T-helper 2 cell treated with Interferon-gamma antibody and Interleukin-4, amounts not matched to agents 5 μg/mL and 100 μg/mL, for 36 hours (primary cell): ENCODE measurements around the gene HUNK.

ENCODE experiments used
- DNase-seq: peaks from one replicate; pipeline ENCODE4 v3.0.0; 2021; ENCODE audit warnings: low spot score
- H3K27ac Mint-ChIP-seq: one replicate; pipeline ENCODE4 v1.8.0; 2021; ENCODE audit warnings: mild to moderate bottlenecking, mixed read lengths
- H3K27me3 Mint-ChIP-seq: one replicate; pipeline ENCODE4 v1.8.0; 2021; ENCODE audit warnings: low read depth, mixed read lengths
- H3K36me3 Mint-ChIP-seq: one replicate; pipeline ENCODE4 v1.8.0; 2021; ENCODE audit warnings: low read depth, mixed read lengths
- H3K4me1 Mint-ChIP-seq: one replicate; pipeline ENCODE4 v1.8.0; 2021; ENCODE audit warnings: low read depth, mixed read lengths
- H3K4me3 Mint-ChIP-seq: one replicate; pipeline ENCODE4 v1.8.0; 2022; ENCODE audit warnings: mild to moderate bottlenecking, moderate library complexity, mixed read lengths
- H3K9me3 Mint-ChIP-seq: one replicate; pipeline ENCODE4 v1.8.0; 2021; ENCODE audit warnings: mixed read lengths

Gene HUNK

GRCh38 chr21:31895077-31895835 is 22.4 kb downstream of the HUNK start:
- Mint-ChIP-seq H3K27me3 (no peaks in the 10 kb centered on the region), H3K9me3 (no peaks in the 10 kb centered on the region), H3K4me1 (no peaks in the 10 kb centered on the region), H3K27ac (no peak overlapping the region), H3K4me3 (no peak overlapping the region), H3K36me3 (no peaks in the 10 kb centered on the region)
- DNase-seq = no peak

- Mint-ChIP-seq H3K9me3 (no peaks in the 10 kb centered on the region), H3K36me3 (no peaks in the 10 kb centered on the region), H3K27me3 (no peaks in the 10 kb centered on the region), H3K27ac (no peak overlapping the region), H3K4me3 (no peak overlapping the region), H3K4me1 (no peaks in the 10 kb centered on the region)
- DNase-seq = no peak
These were observed 23.2 kb downstream of the HUNK start for GRCh38 chr21:31896019-31896418.

- Mint-ChIP-seq H3K36me3 (no peaks in the 10 kb centered on the region), H3K4me1 (no peaks in the 10 kb centered on the region), H3K27ac (no peak overlapping the region), H3K4me3 (no peak overlapping the region), H3K9me3 (no peaks in the 10 kb centered on the region), H3K27me3 (no peaks in the 10 kb centered on the region)
- DNase-seq = no peak
These were observed 24.5 kb downstream of the HUNK start for GRCh38 chr21:31897311-31897710.

GRCh38 chr21:31898933-31899630 is 26.3 kb downstream of the HUNK start:
- Mint-ChIP-seq H3K27ac (no peak overlapping the region), H3K4me1 (no peaks in the 10 kb centered on the region), H3K4me3 (no peak overlapping the region), H3K36me3 (no peaks in the 10 kb centered on the region), H3K9me3 (no peaks in the 10 kb centered on the region), H3K27me3 (no peaks in the 10 kb centered on the region)
- DNase-seq = no peak

- no peaks in the 10 kb centered on the region for H3K27me3 Mint-ChIP-seq
- H3K9me3 Mint-ChIP-seq = no peaks in the 10 kb centered on the region
- no peak overlapping the region for H3K4me3 Mint-ChIP-seq
- H3K27ac Mint-ChIP-seq = no peak overlapping the region
- H3K36me3 Mint-ChIP-seq = no peaks in the 10 kb centered on the region
- no peaks in the 10 kb centered on the region for H3K4me1 Mint-ChIP-seq
- no peak for DNase-seq
These were observed 27.5 kb downstream of the HUNK start for GRCh38 chr21:31900121-31900895.

GRCh38 chr21:31901315-31901714 is 28.5 kb downstream of the HUNK start:
- H3K27me3 Mint-ChIP-seq = no peaks in the 10 kb centered on the region
- no peaks in the 10 kb centered on the region for H3K36me3 Mint-ChIP-seq
- H3K27ac Mint-ChIP-seq = no peak overlapping the region
- no peaks in the 10 kb centered on the region for H3K4me1 Mint-ChIP-seq
- H3K4me3 Mint-ChIP-seq = no peak overlapping the region
- DNase-seq = no peak
- H3K9me3 Mint-ChIP-seq = no peaks in the 10 kb centered on the region

- DNase-seq = no peak
- H3K27me3 Mint-ChIP-seq = no peaks in the 10 kb centered on the region
- no peak overlapping the region for H3K27ac Mint-ChIP-seq
- no peaks in the 10 kb centered on the region for H3K9me3 Mint-ChIP-seq
- H3K4me3 Mint-ChIP-seq = no peak overlapping the region
- H3K4me1 Mint-ChIP-seq = no peaks in the 10 kb centered on the region
- H3K36me3 Mint-ChIP-seq = no peaks in the 10 kb centered on the region
These were observed 29.6 kb downstream of the HUNK start for GRCh38 chr21:31902438-31902837.

- Mint-ChIP-seq H3K4me3 (no peak overlapping the region), H3K27ac (no peak overlapping the region), H3K4me1 (no peaks in the 10 kb centered on the region), H3K9me3 (no peaks in the 10 kb centered on the region), H3K36me3 (no peaks in the 10 kb centered on the region), H3K27me3 (peaks cover 8% of the 10 kb centered on the region)
- DNase-seq = no peak
These were observed 31.1 kb downstream of the HUNK start for GRCh38 chr21:31903896-31904295.

GRCh38 chr21:31905503-31906451 is 33.0 kb downstream of the HUNK start:
- no peaks in the 10 kb centered on the region for H3K4me1 Mint-ChIP-seq
- peaks cover 14% of the 10 kb centered on the region for H3K27me3 Mint-ChIP-seq
- H3K9me3 Mint-ChIP-seq = no peaks in the 10 kb centered on the region
- no peak overlapping the region for H3K27ac Mint-ChIP-seq
- H3K36me3 Mint-ChIP-seq = no peaks in the 10 kb centered on the region
- DNase-seq = no peak
- no peak overlapping the region for H3K4me3 Mint-ChIP-seq

- no peak overlapping the region for H3K27ac Mint-ChIP-seq
- no peak overlapping the region for H3K4me3 Mint-ChIP-seq
- no peaks in the 10 kb centered on the region for H3K36me3 Mint-ChIP-seq
- DNase-seq = no peak
- H3K27me3 Mint-ChIP-seq = peaks cover 14% of the 10 kb centered on the region
- H3K4me1 Mint-ChIP-seq = no peaks in the 10 kb centered on the region
- H3K9me3 Mint-ChIP-seq = no peaks in the 10 kb centered on the region
These were observed 35.5 kb downstream of the HUNK start for GRCh38 chr21:31908106-31909031.

GRCh38 chr21:31909153-31910073 is 36.6 kb downstream of the HUNK start:
- Mint-ChIP-seq H3K27ac (no peak overlapping the region), H3K36me3 (no peaks in the 10 kb centered on the region), H3K27me3 (peaks cover 14% of the 10 kb centered on the region), H3K4me3 (no peak overlapping the region), H3K9me3 (no peaks in the 10 kb centered on the region), H3K4me1 (no peaks in the 10 kb centered on the region)
- no peak for DNase-seq

- Mint-ChIP-seq H3K4me3 (no peak overlapping the region), H3K27ac (no peak overlapping the region), H3K36me3 (no peaks in the 10 kb centered on the region), H3K9me3 (no peaks in the 10 kb centered on the region), H3K27me3 (peaks cover 14% of the 10 kb centered on the region), H3K4me1 (no peaks in the 10 kb centered on the region)
- DNase-seq = no peak
These were observed 37.3 kb downstream of the HUNK start for GRCh38 chr21:31910074-31910470.
